Adrenal gland (tissue), 5 donors: Measurements from ENCODE around the gene SHLD1.
"Not testable (repeated sequence)": the region's sequence is repeated elsewhere in the genome, so short reads cannot be mapped to it uniquely, and the experiment has no call there.

ENCODE experiments used
- CTCF ChIP-seq, 6 experiments: fragments of 450-650 bp in 4 of 6; fragments of 200-600 bp in 2 of 6; sonication (generic) in 1 of 6; IDR thresholded peaks; 1 replicate in 5 of 6; 2 replicates in 1 of 6; pipeline versions ENCODE4 v1.5.1 to v1.8.0; 2016 to 2021; ENCODE audit warnings: antibody characterized with exemption in 6 of 6, mild to moderate bottlenecking in 2 of 6, moderate library complexity in 1 of 6
- POLR2A ChIP-seq, 2 donors: fragments of 450-650 bp; IDR thresholded peaks; one replicate each; pipeline ENCODE4 v1.6.1; 2017; ENCODE audit warnings: antibody characterized with exemption in 2 of 2, mild to moderate bottlenecking in 2 of 2, moderate library complexity in 1 of 2
- donor health status: DM: no; HTN: no; CAD: no.

GRCh38 chr20:5702339-5702738, 47.9 kb upstream of the SHLD1 start:
- not testable (repeated sequence) for TF ChIP-seq CTCF, POLR2A (IDR thresholded peaks at IDR 0.05)
